HG03575 (cell line): ENCODE measurements around the gene JUP.

Experiments used
- ATAC-seq: cut with Tn5 transposase; IDR thresholded peaks from one replicate; pipeline ENCODE4 v1.9.1; 2021; ENCODE audit not compliant: unreplicated experiment, insufficient number of reproducible peaks, low FRiP score; ENCODE audit errors: extremely low read depth

Gene JUP

DNA sequence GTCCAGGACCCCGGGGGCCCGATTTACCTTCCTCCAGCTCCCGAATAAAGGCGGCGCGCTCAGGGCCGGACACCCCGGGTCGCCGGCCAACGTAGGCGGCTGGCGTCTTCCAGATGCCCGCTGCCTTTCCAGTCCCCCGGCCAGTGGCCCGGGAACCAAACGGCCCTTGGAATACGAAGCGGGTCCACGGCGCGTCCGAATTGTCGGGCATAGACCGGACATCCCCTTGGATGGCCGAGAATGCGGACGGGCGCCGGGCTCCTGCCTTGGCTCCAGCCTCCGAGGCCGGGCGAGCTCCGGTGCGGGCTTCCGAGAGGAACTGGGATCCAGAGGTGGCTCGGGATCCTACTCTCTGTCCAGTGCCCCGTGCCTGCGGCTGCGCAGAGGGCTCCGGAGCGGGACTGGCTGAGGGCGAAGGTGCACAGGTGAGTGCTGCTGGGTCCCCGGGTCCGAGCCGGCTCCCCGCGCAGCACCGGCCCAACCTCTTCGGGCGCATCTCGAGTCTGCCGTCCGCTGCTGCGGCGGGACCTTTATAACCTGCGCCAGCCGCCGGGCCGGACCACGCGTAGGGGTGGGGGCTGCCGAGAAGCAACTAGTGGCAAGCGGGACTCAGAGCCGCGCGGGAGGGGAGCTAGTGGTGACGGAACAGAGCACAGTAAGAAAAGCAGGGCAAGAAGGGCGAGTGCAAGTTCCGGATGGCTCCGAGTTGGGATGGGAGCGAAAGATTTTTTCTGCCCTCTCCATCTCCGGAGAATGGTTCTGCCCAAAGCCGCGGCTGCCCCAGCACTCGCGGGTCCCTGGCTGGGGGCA lies 52.2 kb downstream of the JUP start, which contains the start of gene HAP1:
TSS of gene HAP1 (minus strand) at position 505 of the 810 bp plus-strand sequence. CDS start at position 496, 9 bp downstream.
- no peak for ATAC-seq

DNA sequence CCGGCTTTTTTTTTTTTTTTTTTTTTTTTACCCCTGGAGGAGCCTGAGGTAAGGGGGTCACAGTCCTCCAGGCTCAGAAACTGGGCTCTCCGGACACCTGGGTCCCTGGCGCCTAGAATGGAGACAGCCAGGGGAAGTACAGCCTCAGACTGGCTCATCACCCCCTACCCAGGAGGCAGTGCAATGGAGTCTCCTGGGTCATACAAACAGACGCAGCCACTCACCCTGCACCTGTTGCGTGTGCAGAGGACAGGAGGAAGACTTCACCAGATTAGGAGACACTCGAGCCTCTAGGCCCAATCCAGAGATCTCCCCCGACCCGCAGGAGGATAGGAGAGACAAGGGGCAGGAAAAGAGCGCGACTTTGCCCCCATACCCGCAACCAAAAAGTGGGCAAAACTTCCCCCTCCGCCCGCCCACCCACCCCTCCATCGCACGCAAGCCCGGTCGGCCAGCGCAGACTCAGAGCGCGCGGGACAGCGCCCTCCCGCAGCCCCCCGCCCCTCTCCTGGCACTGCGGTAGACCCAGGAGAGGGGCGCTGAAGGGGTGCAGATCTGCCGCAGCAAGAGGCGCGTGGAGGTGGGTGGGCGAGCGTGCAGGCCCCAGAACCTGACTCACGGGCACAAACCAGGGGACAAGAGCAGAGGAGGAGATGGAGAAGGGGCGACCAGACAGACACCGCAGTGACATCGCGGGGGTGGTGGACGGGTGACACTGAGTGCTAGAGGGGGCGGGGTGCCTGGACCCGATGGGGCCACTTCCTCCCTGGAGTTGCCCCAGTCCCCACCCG lies 53.0 kb downstream of the JUP start:
- ATAC-seq: no peak

DNA sequence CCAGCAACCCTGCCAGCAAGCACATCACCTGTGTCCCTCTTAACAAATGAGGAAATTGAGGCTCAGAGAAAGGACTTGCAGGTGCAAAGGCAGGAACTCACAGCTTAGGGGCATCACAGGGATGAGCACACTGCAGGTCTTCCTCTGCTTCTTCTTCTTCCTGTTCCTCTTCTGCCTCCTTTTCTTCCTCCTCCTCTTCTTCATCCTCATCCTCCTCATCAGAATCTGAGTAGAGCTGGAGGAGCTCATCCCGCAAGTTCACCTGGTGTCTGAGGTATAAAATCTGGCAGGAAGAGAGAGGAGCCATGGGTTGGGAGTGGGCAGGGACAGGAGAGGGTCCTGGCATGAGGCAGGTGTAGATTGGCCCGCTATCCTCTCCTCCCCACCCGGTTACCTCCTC lies 54.7 kb downstream of the JUP start:
- ATAC-seq: no peak

DNA sequence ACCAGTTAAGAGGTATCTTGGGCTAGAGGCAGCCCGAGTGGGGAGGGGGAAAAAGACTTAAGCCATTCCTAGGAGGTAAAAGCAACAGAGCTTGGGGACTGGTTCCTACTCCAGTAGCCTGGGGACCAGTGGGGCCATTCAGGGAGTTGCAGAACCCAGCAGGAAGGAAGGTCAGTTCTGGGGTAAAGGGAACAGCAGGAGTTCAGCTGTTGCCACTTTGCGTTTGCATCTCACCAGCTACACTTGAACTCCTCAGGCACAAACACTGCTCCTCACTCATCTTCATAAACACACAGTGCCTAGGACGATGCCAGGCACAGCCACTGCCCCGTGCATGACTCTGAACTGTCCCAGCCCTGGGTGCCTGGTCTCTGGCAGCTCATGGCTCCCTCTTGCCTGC lies 56.0 kb downstream of the JUP start:
- ATAC-seq: no peak

DNA sequence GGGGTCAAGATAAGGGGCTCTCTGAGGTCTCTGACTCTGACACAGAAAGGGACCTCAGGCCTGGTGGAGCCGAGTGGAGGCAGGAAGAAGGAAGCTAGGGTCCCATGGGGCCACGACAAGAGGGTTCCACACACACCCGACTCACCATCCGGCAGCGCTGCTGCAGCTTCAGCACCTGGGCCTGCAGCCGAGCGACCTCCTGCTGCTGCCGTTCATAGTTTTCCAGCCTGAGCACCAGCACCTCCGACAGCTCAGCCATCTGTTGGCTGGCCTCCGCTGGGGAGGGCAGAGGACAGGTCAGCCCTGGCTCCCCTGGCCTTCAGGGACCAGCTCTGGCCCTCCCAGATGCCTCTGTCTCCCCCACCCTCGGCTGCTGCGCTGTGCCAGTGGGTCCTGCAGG lies 58.5 kb downstream of the JUP start:
- no peak for ATAC-seq

DNA sequence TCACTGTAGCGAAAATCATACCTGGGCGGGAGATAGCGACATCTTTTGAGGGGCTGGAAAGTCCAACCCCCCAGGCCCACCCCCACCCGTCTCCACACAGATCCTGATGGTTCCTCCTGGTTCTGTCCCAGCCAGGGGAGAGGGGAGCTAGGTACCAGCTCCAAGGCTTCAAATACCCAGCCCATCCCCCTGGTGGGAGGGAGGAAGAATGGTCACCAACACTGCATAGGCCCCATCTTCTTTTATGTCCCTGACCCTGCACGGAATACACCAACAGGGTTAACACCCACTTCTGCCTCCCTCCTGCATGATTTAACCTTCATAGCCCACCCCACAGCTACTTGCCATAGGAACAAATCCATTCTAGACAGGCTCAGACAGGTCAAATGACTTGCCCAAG lies 61.4 kb downstream of the JUP start:
- no peak for ATAC-seq

DNA sequence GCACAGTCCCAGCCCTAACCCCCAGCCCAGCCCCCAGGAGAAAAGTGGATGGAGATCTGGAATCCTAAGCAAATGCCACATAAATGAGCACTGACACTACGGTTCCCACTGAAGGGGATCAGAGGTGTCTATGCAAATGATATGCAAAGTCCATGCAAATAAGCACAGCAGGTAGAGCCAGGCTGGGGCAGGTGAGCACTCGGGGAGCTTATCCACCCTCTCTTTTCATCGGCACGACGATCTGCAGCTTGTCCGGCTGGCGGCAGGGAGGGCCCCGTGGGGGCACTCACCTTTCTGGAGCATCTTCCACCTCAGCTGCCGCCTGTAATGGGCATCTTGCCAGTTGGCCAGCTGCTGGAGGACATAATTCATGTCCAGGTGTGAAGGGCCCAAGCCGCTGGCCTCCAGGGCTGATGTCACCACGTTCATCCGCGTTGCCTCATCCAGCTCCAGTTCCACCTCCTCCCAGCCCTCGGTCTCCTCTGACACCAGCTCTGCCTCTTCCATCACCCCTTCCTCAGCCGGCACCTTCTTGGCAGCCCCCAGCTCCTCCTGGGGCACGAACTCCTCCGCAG lies 61.9 kb downstream of the JUP start:
- ATAC-seq: no peak

DNA sequence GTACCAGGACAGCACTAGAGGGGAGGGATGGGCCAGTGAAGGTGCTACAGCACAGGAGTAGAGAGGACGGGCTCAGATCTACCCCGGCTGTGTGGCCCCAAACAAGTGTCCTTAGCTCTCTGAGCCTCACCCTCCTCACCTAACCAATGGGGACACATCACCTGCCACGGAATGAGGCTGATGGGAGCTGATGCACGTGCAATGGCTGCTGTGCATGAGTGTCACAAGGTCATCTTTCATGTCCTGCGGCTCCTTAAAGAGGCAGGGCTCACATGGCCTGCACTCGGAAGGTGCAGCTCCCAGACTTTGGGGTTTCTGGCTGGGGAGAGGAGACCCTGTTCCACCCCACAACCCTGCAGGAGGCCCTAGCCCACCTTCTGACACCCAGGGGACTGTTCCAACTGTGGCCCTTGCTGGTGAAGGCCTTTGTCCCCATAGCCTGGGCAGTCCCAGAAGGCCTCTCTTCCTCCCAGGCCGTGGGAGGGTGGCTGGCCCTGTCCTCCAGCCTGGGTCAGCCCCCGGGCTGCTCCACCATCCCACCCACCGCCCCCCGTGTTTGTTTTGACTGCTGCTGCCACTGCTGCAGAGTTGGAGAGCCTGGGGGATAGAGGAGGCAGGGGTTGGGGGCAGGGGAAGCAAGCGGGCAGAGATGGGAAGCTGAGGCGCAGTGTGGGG lies 62.6 kb downstream of the JUP start:
- no peak for ATAC-seq

DNA sequence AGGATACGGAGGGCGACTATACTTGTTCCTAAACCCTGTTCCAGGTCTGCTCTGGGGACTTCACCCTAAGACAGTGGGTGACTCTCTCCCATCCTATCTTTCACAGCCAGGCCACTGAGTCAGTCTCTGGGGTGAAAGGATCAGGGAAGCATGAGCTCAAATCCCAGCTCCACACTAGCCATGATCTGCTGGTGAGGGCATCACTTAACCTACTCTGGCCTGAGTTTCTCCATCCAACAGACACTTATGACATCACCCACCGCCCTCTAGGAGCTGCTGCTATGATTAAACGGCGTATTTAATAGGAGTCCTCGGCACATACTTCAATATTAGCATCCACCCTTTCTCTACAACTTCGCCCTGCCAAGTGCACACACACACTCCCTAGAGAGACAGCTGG lies 64.3 kb downstream of the JUP start:
- no peak for ATAC-seq

DNA sequence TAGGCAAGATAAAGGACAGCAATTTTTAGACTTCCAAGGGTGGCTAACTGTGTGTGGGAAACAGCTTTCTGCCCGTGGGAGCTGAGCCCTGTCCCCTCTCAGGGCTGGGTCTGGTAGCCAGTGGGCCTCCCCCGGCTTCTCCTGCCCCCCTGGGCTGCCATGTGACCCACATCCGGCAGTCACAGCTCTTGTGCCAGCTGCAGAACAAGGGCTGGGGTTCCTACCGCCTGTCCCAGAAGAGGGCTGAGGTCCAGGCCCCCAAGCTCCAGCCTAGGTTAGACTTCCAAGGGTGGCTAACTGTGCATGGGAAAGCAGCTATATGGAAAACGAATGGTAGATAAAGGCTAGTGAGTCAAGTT lies 68.2 kb downstream of the JUP start:
- ATAC-seq: no peak

DNA sequence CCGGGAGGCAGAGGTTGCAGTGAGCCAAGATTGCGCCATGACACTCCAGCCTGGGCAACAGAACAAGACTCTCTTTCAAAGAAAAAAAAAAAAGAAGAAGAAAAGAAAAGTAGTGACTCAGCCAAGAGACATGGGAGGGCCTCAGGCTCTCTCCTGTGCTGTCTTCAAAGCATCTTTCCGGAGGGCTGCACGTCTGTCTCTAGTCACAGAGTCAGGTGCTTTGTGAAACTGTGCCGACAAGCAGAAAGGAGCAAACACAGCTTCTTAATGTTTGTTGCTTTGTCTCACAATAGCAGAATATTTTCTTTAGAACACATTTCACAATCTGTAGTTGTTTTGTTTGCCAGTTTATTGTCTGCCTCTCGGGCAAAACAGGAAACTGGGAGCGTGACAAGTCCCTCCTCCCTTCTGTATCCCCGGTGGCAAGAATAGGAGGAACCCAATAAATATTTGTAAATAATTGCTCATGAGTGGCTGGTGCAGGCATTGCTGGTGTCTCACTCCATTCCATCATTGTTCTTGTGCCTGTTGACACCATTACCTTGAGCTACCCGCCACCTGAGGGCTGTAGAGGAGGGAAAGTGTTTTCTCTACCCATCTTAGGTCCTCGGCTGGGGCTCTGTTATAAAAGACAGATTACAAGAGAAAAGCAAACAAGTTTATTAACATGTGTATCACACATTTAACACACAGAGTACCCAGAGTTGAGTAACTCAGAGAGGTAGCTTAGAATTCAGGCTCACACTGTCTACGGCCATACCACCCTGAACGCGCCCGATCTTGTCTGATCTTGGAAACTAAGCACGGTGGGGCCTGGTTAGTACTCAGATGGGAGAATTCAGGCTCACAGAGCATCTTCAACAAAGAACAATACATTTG lies 68.9 kb downstream of the JUP start:
- no peak for ATAC-seq

DNA sequence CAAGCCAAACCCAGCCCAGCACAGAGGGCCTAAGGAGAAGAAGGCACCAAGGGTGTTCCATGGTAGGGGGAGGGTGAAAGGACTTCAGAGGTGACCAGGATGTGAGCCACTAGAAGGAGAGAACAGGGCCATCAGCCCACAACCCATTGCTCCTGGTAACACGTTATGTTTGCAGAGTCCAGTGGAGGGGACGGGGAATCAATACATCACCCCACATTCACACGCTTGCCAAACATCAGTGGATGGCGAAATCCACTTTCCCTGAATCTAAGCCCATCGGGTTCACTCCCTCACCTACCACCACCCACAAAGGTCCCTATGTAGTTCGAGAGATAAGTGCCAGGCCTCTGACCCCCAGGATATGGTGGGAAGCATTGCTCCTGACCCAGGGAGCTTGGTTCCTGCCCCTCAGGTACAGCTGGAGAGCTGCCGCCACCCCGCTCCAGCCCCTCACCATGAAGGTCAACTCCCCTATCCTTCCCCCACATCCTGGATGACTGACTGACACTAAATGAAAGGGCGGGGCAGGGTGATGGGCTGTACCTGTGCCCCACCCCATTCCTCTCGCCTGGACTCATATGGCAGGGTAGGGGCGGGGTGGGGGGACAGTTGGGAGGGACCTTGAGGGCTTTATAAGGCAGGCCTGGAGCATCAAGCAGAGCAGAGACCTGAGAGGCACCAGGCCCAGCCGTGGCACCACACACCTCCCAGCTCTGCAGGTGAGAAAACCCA lies 74.7 kb downstream of the JUP start, which contains the start of gene GAST:
TSS of gene GAST (plus strand) at position 663 of the 732 bp plus-strand sequence. CDS start 3,106 bp downstream, outside the sequence.
- ATAC-seq: no peak

DNA sequence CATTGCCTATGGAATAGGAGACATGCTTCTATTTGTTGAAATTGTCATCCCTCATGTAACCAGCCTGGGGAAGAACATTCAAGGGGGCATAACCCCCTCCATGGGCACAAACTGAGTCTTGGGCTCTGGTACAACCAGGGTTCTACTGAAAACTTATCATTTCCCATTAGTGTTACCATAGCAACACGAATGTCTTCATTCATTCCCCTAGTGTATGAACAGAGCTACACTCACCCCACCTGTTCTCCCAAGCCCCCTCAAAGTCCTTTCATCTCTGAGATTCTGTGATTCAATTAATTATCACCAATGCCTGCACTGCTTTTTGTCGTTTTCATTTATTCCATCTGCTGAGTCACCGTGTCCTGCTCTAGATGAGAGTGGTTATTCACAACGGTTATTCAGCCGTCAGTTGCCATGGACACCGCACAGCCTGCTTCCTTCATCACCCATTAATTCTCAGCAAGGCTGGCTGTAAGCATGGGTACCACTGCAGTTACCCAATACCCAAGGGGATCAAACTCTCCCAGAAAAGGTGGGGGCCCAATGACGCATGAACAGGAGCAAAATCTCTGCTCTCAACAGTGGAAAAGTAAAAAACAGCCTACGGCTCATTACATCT lies 75.9 kb downstream of the JUP start:
- no peak for ATAC-seq

DNA sequence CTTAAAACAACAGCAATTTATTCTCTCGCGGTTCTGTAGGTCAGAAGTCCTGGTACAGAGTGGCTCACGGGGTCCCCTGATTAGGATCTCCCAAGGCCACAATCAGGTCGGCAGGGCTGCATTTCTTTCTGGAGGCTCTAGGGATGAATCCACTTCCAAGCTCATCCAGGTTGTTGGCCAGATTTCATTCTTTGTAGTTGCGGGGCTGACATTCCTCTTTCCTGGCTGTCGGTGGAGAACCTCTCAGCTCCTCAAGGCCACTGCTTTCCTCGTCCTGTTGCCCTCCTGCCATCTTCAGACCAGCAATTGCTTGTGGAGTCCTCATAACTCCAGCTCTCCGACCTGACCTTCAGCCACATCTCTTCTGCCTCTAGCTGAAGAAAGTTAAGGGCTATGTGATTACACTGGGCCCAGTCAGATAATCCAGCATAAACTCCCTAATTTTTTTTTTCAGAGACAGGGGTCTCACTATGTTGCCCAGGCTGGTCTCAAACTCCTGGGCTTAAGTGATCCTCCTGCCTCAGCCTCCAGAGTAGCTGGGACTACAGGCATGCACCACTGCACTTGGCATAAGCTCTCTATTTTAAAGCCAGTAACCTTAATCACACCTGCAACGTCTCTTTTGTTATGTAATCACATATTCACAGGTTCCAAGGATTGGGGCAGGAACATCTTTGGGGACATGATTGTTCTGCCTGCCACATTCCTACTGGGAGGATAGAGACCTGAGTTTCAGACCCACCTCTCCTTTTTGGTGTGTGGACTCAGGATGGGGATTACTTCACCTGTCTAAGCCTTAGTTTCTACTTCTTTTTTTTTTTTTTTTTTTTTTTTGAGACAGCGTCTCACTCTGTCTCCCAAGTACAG lies 78.5 kb downstream of the JUP start:
- no peak for ATAC-seq

DNA sequence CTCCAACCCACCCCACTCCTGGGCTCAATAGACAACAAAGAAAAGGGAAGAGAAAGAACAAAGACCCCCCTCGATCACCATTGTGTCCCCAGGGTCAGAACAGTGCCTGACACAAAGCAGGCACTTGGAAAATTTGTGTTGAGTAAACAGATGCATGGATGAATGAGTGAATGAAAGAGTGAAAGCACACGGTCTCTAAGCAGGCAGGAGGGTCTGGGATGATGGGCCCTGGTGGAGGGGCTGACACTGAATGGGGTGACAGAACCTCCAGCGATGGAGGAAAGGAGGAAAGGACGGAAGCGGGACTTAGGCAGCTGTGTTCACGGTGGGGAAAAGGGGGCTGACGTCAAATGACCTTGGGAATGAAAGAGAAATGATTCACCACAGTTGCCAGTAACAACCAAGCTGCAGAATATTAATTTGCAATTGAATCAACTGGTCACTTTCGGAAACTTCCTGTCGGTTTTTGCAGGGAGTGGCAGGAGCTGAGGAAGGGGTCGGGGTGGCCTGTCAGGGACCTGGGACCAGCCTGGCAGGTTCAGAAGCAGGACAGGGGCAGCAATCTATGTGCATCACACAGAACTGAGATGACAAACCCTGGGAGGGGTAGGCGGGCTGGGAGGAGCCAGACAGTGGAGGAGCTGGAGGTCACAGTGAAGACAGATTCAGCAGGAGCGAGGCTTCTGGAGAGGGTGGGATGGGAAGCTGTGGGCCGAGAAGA lies 81.1 kb downstream of the JUP start:
- ATAC-seq: no peak
